GM12892 (cell line): Measurements from ENCODE around the gene APEH.
"Not testable (repeated sequence)": the region's sequence is repeated elsewhere in the genome, so short reads cannot be mapped to it uniquely, and the experiment has no call there.

Experiments
- DNase-seq: peaks from one replicate; pipeline ENCODE4 v3.0.0; 2011; ENCODE audit not compliant: insufficient read length
- FAIRE-seq: peaks from 2 replicates; lab custom pipeline; 2011; peaks lifted over from hg19 to GRCh38; lab: Jason Lieb, UNC
- POLR2A ChIP-seq: IDR thresholded peaks from 2 replicates; pipeline ENCODE4 v1.6.1; 2011; ENCODE audit warnings: low read depth, low read length, control low read depth
- POLR2AphosphoS5 ChIP-seq: IDR thresholded peaks from 2 replicates; pipeline ENCODE4 v1.6.1; 2011; ENCODE audit warnings: low read depth, low read length, control low read depth
- TAF1 ChIP-seq: IDR thresholded peaks from 2 replicates; pipeline ENCODE4 v1.6.1; 2011; ENCODE audit warnings: low read depth, mild to moderate bottlenecking, control low read depth, low read length, borderline replicate concordance

APEH gene

GRCh38 chr3:49689046-49689907 lies 15.1 kb downstream of the APEH start, which contains the start of the genes MST1 and RNF123:
TSS of gene MST1 (minus strand) at chr3:49689474. CDS start at chr3:49688691, 783 bp downstream.
TSS of gene RNF123 (plus strand) at chr3:49689557. CDS start at chr3:49691166, 1,609 bp downstream.
- FAIRE-seq (peak; percentile 27), DNase-seq (peak; percentile 98)
- peak; percentile 66; the same call in 1 of the 2 replicates for TF ChIP-seq POLR2A
- TF ChIP-seq TAF1, result no peak
- TF ChIP-seq POLR2AphosphoS5, result peak; percentile 60

- FAIRE-seq, DNase-seq: not testable (repeated sequence)
These were observed 15.9 kb downstream of the APEH start for GRCh38 chr3:49689908-49690624.

- FAIRE-seq, DNase-seq: not testable (repeated sequence)
These were observed 16.7 kb downstream of the APEH start for GRCh38 chr3:49690856-49691255.

GRCh38 chr3:49691481-49691880 lies 17.3 kb downstream of the APEH start:
- not testable (repeated sequence) for FAIRE-seq

GRCh38 chr3:49694409-49695070 lies 20.4 kb downstream of the APEH start:
- DNase-seq, FAIRE-seq: not testable (repeated sequence)

More at GRCh38 chr3:49691481-49691880, 17.3 kb downstream of the APEH start:
- not testable (repeated sequence) for DNase-seq

GRCh38 chr3:49695350-49696015 lies 21.3 kb downstream of the APEH start:
- peak; percentile 60 for FAIRE-seq
- DNase-seq, result not testable (repeated sequence)

GRCh38 chr3:49699281-49699979 lies 25.3 kb downstream of the APEH start:
- no peak for FAIRE-seq
- no peak for DNase-seq
- TF ChIP-seq POLR2A, result no peak
- TF ChIP-seq POLR2AphosphoS5, result no peak
- TF ChIP-seq TAF1, result no peak

GRCh38 chr3:49700014-49700413 lies 25.9 kb downstream of the APEH start:
- DNase-seq (no peak), FAIRE-seq (no peak)
- TF ChIP-seq POLR2AphosphoS5 (no peak), POLR2A (no peak), TAF1 (no peak)

- FAIRE-seq, result no peak
- TF ChIP-seq POLR2A (no peak), TAF1 (no peak), POLR2AphosphoS5 (no peak)
- DNase-seq, result no peak
These were observed 26.4 kb downstream of the APEH start for GRCh38 chr3:49700453-49701128.

GRCh38 chr3:49701388-49702077 lies 27.4 kb downstream of the APEH start:
- DNase-seq, result no peak
- no peak for TF ChIP-seq POLR2A
- no peak for TF ChIP-seq POLR2AphosphoS5
- TF ChIP-seq TAF1, result no peak
- no peak for FAIRE-seq

- FAIRE-seq, result no peak
- DNase-seq, result no peak
- TF ChIP-seq POLR2A, result no peak
- no peak for TF ChIP-seq POLR2AphosphoS5
- no peak for TF ChIP-seq TAF1
These were observed 28.5 kb downstream of the APEH start for GRCh38 chr3:49702672-49703071.
